BLaER1 treated with 17β-estradiol and CSF1 and Interleukin-3, amounts not matched to agents 10 nM and 100 nM (cell line): Measurements from ENCODE around the gene ACBD7.

Experiments
- H3K27ac ChIP-seq, 11 experiments: shearing (Covaris generic); formaldehyde crosslinking; 2 replicates each; pipeline ENCODE4 v1.8.1; 2022
- H3K27me3 ChIP-seq, 11 experiments: shearing (Covaris generic); formaldehyde crosslinking; 2 replicates each; pipeline ENCODE4 v1.8.1; 2022
- H3K36me3 ChIP-seq, 11 experiments: shearing (Covaris generic); formaldehyde crosslinking; 2 replicates each; pipeline ENCODE4 v1.8.1; 2022
- H3K4me1 ChIP-seq, 10 experiments: shearing (Covaris generic); formaldehyde crosslinking; 2 replicates each; pipeline ENCODE4 v1.8.1; 2022
- H3K4me2 ChIP-seq, 11 experiments: shearing (Covaris generic); formaldehyde crosslinking; 2 replicates each; pipeline ENCODE4 v1.8.1; 2022
- H3K4me3 ChIP-seq, 10 experiments: shearing (Covaris generic); formaldehyde crosslinking; 2 replicates each; pipeline ENCODE4 v1.8.1; 2022
- H3K9ac ChIP-seq, 11 experiments: shearing (Covaris generic); formaldehyde crosslinking; 2 replicates each; pipeline ENCODE4 v1.8.1; 2022
- H3K9me3 ChIP-seq, 11 experiments: shearing (Covaris generic); formaldehyde crosslinking; replicated peaks in 1 of 11; 2 replicates each; pipeline ENCODE4 v1.8.1; 2022
- H4K20me1 ChIP-seq, 11 experiments: shearing (Covaris generic); formaldehyde crosslinking; 2 replicates each; pipeline ENCODE4 v1.8.1; 2022
- Cebpa-rat ChIP-seq, 11 experiments: shearing (Covaris generic); IDR thresholded peaks; 2 replicates each; pipeline ENCODE4 v1.8.1; 2022

ACBD7 gene

GRCh38 chr10:15099886-15100285 lies 11.3 kb upstream of the ACBD7 start:
- peaks cover 42 to 61% (median 58%) of the 10 kb centered on the region in 11 experiments for H3K36me3 ChIP-seq
- H3K9me3 ChIP-seq = no peaks in the 10 kb centered on the region
- peak overlapping the region in 6 of 11 experiments; percentile 26 to 95 (median 90); a peak in 5 of 22 replicates for H3K9ac ChIP-seq
- peaks cover 22 to 64% (median 50%) of the 10 kb centered on the region in 11 experiments; a peak in 20 of 22 replicates for H4K20me1 ChIP-seq
- no peak for TF ChIP-seq Cebpa-rat (IDR thresholded peaks at IDR 0.05)
- 0 out of 22 replicates have a peak overlapping the region, but pooled peaks of 1 of the 11 experiments have one; percentile 94 for H3K27ac ChIP-seq
- peak overlapping the region; percentile 83 to 97 (median 91); a peak in 13 of 22 replicates for H3K4me2 ChIP-seq
- H3K4me3 ChIP-seq = no peak overlapping the region
- peaks cover 23 to 35% (median 29%) of the 10 kb centered on the region in 10 experiments for H3K4me1 ChIP-seq
- H3K27me3 ChIP-seq = no peaks in the 10 kb centered on the region

DNA sequence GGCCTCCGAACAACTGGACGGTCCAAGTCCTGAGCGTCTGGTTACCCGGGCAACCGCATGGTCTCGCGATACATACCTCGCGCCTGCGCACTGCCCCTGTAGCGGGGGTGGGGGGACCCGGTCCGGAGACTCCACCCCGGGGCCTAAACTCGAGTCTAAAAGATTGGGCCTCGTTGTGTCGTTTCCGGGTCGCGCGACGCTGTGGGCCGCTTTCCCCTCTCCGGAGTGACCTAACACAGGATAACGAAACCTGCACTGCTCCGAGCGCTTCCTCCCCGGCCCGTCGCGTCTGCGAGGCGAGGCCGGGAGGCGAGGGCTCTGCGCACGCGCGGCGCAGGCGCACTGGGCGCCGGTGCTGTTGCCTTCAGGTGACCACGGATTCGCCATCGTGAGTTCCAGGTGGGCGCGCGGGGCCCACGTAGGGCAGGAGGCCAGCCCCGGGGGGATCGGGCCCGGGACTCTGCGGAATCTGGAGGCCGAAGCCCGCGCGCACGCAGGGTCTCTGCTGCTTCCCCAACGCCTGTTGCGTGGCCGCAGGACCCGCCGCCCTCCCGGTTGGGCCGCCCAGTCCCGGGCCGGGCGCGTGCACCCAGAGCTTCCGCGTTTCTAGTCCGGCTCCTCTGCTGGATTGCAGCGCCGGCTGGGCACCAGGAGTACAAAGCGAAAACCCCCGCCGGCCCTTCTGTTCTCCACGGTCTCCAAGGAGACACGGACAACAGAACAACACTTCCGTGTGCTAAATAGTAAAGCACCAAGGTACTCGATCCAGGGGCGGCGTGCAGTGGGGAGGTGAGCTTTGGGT lies 8.6 kb upstream of the ACBD7 start, which contains the start of gene RPP38:
RPP38 (plus strand) TSS at position 345 of the 802 bp plus-strand sequence. CDS start 5,960 bp downstream, outside the sequence.
- Histone ChIP-seq H4K20me1 (peaks cover 21 to 39% (median 33%) of the 10 kb centered on the region in 11 experiments; a peak in 20 of 22 replicates), H3K4me1 (peaks cover 23 to 35% (median 29%) of the 10 kb centered on the region in 10 experiments), H3K9ac (peak within 1 kb of the TSS; percentile 89 to 98 (median 95)), H3K4me3 (peak within 1 kb of the TSS; percentile 73 to 98 (median 89)), H3K27me3 (no peaks in the 10 kb centered on the region), H3K36me3 (peaks cover 15 to 35% (median 31%) of the 10 kb centered on the region in 11 experiments; a peak in 21 of 22 replicates), H3K27ac (peak within 1 kb of the TSS; percentile 89 to 99 (median 95)), H3K4me2 (peak within 1 kb of the TSS; percentile 83 to 97 (median 91)), H3K9me3 (no peaks in the 10 kb centered on the region)
- TF ChIP-seq Cebpa-rat (IDR thresholded peaks at IDR 0.05) = no peak

DNA sequence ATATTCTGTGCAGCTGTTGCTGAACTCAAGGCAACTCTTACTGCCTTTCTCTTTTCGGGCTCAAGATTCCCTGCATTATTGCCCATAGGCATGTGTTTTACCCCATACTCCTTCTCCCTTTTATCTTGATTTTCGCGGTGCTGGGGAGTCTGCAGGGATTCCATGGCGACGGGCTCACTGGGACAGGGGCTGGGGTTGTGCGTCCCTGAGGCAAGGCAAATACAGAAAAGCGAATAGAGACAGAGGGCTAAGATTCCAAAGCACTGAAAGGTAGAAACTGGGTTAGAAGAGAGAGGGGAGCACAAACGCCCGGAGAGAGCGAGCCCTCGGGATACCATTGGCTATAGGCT lies 8.1 kb upstream of the ACBD7 start:
- Histone ChIP-seq H4K20me1 (peaks cover 17 to 33% (median 27%) of the 10 kb centered on the region in 11 experiments; a peak in 20 of 22 replicates), H3K9ac (peak overlapping the region; percentile 89 to 98 (median 95)), H3K27me3 (no peaks in the 10 kb centered on the region), H3K9me3 (no peaks in the 10 kb centered on the region), H3K4me3 (peak overlapping the region; percentile 73 to 98 (median 89)), H3K4me1 (peaks cover 23 to 35% (median 29%) of the 10 kb centered on the region in 10 experiments), H3K36me3 (peaks cover 9 to 29% (median 25%) of the 10 kb centered on the region in 11 experiments; a peak in 21 of 22 replicates), H3K4me2 (peak overlapping the region; percentile 83 to 97 (median 90)), H3K27ac (peak overlapping the region; percentile 89 to 99 (median 95); a peak in 21 of 22 replicates)
- no peak for TF ChIP-seq Cebpa-rat (IDR thresholded peaks at IDR 0.05)

DNA sequence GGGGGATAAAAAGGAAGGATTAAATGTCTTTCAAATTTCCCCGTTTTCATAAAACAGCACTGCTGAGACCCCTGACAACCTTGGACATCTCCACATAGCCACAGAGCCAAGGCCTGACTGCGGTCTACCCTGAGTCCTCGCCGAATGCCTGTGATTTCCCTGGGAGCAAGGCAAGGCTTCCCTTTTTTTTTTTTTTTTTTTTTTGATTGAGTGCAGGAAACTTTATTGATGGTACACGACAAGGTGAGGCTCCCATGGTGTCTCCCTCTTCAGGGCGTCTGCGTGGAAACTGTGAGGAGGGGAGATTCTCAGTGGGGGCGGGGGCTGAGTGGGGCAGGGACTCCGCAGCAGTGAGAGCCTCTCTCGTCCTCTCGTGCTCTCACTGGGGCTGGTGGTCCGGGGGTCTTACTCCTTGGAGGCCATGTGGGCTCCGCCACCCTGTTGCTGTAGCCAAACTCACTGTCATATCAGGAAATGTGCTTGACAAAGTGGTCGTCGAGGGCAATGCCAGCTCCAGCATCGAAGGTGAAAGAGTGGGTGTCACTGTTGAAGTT lies 4.4 kb upstream of the ACBD7 start:
- Histone ChIP-seq H3K36me3 (no peaks in the 10 kb centered on the region), H3K9ac (no peak overlapping the region), H4K20me1 (no peaks in the 10 kb centered on the region), H3K9me3 (no peaks in the 10 kb centered on the region), H3K4me3 (no peak overlapping the region), H3K4me2 (no peak overlapping the region), H3K4me1 (peaks cover 5 to 17% (median 9%) of the 10 kb centered on the region in 10 experiments; a peak in 15 of 20 replicates), H3K27me3 (no peaks in the 10 kb centered on the region), H3K27ac (no peak overlapping the region)
- TF ChIP-seq Cebpa-rat (IDR thresholded peaks at IDR 0.05) = no peak

DNA sequence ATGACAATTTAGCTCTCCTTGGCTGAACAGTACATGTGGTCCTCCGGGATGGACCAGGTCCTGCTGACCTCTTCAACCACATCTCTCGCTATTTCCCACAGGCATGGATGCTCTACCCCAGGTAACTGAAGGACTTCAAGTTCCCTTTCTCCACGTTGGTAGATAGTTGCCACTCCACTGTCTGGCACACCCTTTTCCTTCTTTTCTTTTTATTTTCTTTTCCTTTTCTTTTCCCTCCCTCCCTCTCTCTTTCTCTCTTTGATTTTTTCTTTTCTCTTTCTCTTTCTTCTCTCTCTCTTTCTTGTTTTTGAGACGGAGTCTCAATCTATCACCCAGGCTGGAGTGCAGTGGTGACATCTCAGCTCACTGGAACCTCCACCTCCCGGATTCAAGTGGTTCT lies 2.8 kb upstream of the ACBD7 start:
- H4K20me1 ChIP-seq = no peaks in the 10 kb centered on the region
- no peaks in the 10 kb centered on the region for H3K9me3 ChIP-seq
- no peak overlapping the region for H3K27ac ChIP-seq
- no peaks in the 10 kb centered on the region for H3K27me3 ChIP-seq
- no peak overlapping the region for H3K4me2 ChIP-seq
- no peak overlapping the region for H3K4me3 ChIP-seq
- H3K9ac ChIP-seq = no peak overlapping the region
- no peaks in the 10 kb centered on the region for H3K36me3 ChIP-seq
- H3K4me1 ChIP-seq = peaks cover 2 to 16% (median 5%) of the 10 kb centered on the region in 10 experiments; a peak in 15 of 20 replicates
- no peak for TF ChIP-seq Cebpa-rat (IDR thresholded peaks at IDR 0.05)

DNA sequence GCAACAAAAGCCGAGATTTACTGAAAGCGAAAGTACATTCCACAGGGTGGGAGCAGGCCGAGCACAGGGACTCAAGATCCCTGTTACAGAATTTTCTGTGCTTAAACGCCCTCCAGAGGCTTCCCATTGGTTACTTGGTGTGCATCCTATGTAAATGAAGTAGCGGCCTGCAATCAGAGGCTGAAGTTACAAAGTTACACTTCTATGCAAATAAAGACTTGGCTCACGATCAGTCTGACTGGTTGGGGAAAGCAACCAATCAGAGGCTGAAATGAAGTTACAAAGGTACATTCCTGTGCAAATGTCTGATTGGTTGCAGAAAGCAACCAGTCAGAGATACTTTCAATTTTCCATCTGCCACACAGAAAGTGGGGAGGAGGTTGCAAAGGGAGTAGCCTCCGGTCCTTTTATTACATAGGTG lies 4.1 kb downstream of the ACBD7 start:
- Histone ChIP-seq H3K27ac (no peak overlapping the region), H4K20me1 (no peaks in the 10 kb centered on the region), H3K4me1 (peaks cover 0 to 14% (median 2%) of the 10 kb centered on the region in 10 experiments; a peak in 6 of 20 replicates), H3K4me3 (no peak overlapping the region), H3K9me3 (no peaks in the 10 kb centered on the region), H3K4me2 (no peak overlapping the region), H3K36me3 (no peaks in the 10 kb centered on the region), H3K27me3 (no peaks in the 10 kb centered on the region), H3K9ac (no peak overlapping the region)
- TF ChIP-seq Cebpa-rat (IDR thresholded peaks at IDR 0.05) = no peak

DNA sequence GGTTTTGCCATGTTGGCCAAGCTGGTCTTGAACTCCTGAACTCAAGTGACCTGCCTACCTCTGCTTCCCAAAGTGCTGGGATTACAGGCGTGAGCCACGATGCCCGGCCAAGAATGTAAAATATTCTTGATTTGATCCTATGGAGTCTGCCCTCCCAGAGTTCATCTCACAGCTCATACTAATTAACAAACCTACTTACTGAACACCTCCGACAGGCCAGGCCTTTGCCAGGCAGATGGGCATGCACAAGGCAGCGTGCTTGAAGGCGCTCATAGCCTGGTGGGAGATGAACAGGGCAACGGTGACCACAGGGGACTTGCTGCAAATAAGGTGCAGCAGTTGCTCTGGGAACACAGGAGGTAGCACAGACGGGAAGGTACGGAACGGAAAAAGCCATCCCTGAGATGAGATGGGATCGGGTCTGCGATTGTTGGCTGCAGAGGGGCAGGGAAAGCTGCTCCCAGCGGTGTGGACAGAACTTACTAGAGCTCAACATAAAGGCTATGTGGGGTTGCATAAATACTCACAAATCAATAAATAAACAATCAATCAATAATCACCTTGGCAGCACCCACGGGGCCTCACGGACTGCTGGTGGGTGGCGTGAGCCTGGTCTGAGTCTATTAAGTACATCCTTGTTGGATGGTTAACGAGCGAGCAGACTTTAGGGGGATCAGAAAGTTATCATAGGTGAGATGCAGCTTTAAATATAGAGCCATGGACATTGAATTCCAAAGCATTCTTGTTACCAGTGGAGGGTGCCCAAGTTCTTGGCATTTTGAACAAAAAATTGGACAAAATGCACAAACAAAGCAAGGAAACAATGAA lies 4.7 kb downstream of the ACBD7 start:
- H3K36me3 ChIP-seq = no peaks in the 10 kb centered on the region
- H3K27me3 ChIP-seq = no peaks in the 10 kb centered on the region
- H3K4me2 ChIP-seq = no peak overlapping the region
- peaks cover 0 to 14% (median 2%) of the 10 kb centered on the region in 10 experiments; a peak in 6 of 20 replicates for H3K4me1 ChIP-seq
- no peak overlapping the region for H3K9ac ChIP-seq
- H3K27ac ChIP-seq = no peak overlapping the region
- no peak for TF ChIP-seq Cebpa-rat (IDR thresholded peaks at IDR 0.05)
- H4K20me1 ChIP-seq = no peaks in the 10 kb centered on the region
- no peaks in the 10 kb centered on the region for H3K9me3 ChIP-seq
- H3K4me3 ChIP-seq = no peak overlapping the region

GRCh38 chr10:15075421-15075820 lies 13.2 kb downstream of the ACBD7 start:
- Histone ChIP-seq H3K9ac (no peak overlapping the region), H3K27ac (no peak overlapping the region), H3K9me3 (peaks cover 13 to 30% (median 25%) of the 10 kb centered on the region in 11 experiments), H4K20me1 (no peaks in the 10 kb centered on the region), H3K27me3 (no peaks in the 10 kb centered on the region), H3K36me3 (peaks cover 0 to 15% (median 8%) of the 10 kb centered on the region in 11 experiments; a peak in 7 of 22 replicates), H3K4me2 (no peak overlapping the region), H3K4me1 (no peaks in the 10 kb centered on the region), H3K4me3 (no peak overlapping the region)
- no peak for TF ChIP-seq Cebpa-rat (IDR thresholded peaks at IDR 0.05)
